Adipocyte (in vitro differentiated cells): Measurements from ENCODE around the gene ZBTB46.
"Not testable (repeated sequence)": the region's sequence is repeated elsewhere in the genome, so short reads cannot be mapped to it uniquely, and the experiment has no call there.

Source experiments
- DNase-seq: peaks from one replicate; pipeline ENCODE4 v3.0.0-alpha.2; 2015; ENCODE audit warnings: low read depth
- H3K27me3 ChIP-seq: replicated peaks from 2 replicates; pipeline ENCODE4 v1.7.0; 2013; ENCODE audit warnings: mild to moderate bottlenecking, low read length, moderate library complexity; ENCODE audit not compliant: control insufficient read depth, insufficient read depth
- H3K36me3 ChIP-seq: 2 replicates; pipeline ENCODE4 v1.7.0; 2013; ENCODE audit warnings: low read length, mild to moderate bottlenecking, moderate library complexity; ENCODE audit not compliant: control insufficient read depth, insufficient read depth, severe bottlenecking
- H3K4me1 ChIP-seq: 2 replicates; pipeline ENCODE4 v1.7.0; 2013; ENCODE audit warnings: mild to moderate bottlenecking, low read length, moderate library complexity; ENCODE audit not compliant: control insufficient read depth, insufficient read depth
- H3K4me3 ChIP-seq: 2 replicates; pipeline ENCODE4 v1.7.0; 2013; ENCODE audit warnings: mild to moderate bottlenecking, low read length, moderate library complexity
- H3K9ac ChIP-seq: 2 replicates; pipeline ENCODE4 v1.7.0; 2013; ENCODE audit warnings: mild to moderate bottlenecking, low read length, moderate library complexity
- H3K9me3 ChIP-seq: 2 replicates; pipeline ENCODE4 v1.7.0; 2013; ENCODE audit warnings: mild to moderate bottlenecking, low read length, moderate library complexity; ENCODE audit not compliant: control insufficient read depth

The ZBTB46 gene

DNA sequence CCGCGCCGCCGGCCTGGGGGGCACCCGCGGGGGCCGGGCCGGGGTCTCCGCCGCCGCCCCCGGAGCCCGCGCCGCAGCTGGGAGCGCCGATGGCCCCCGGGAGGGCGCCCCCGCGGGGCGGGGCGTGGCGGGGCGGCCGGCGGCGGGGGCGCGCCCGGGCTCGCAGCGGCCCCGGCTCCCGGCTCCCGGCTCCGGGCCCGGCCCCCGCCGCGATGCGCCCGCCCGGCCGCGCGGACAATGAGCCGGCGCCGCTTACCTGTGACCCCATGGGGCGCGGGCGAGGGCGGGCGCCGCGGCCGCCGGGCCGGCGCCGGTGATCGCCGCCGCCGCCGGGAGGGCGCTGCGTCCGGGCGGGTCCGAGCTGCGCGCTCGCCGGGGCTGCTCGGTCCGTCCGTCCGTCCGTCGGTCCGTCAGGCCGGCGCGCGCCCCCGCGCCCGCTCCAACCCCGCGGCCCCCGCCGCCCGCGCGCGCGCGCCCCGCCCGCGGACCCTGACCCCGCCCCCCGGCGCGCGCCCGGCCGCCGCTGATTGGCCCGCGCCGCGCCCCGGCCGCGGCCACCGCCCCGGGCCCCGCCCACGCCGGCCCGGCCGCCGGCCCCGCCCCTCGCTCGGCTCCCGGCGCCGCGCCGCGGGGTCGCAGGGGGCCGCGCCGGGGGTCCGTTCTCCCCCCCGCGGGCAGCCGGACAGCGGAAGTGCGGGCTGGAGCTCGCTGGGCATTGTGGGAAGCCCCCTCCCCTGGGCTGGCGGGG lies at the start of gene ZBTB46:
ZBTB46 (minus strand) TSS at position 424 of the 748 bp plus-strand sequence. CDS start 40,507 bp downstream, outside the sequence.
- DNase-seq = peak; percentile 84
- no peaks in the 10 kb centered on the region for H3K36me3 ChIP-seq
- peak within 1 kb of the TSS; percentile 42 for H3K9ac ChIP-seq
- H3K9me3 ChIP-seq = no peaks in the 10 kb centered on the region
- H3K4me1 ChIP-seq = peaks cover 5% of the 10 kb centered on the region
- peak within 1 kb of the TSS; percentile 75 for H3K4me3 ChIP-seq
- peaks cover 23% of the 10 kb centered on the region for H3K27me3 ChIP-seq

DNA sequence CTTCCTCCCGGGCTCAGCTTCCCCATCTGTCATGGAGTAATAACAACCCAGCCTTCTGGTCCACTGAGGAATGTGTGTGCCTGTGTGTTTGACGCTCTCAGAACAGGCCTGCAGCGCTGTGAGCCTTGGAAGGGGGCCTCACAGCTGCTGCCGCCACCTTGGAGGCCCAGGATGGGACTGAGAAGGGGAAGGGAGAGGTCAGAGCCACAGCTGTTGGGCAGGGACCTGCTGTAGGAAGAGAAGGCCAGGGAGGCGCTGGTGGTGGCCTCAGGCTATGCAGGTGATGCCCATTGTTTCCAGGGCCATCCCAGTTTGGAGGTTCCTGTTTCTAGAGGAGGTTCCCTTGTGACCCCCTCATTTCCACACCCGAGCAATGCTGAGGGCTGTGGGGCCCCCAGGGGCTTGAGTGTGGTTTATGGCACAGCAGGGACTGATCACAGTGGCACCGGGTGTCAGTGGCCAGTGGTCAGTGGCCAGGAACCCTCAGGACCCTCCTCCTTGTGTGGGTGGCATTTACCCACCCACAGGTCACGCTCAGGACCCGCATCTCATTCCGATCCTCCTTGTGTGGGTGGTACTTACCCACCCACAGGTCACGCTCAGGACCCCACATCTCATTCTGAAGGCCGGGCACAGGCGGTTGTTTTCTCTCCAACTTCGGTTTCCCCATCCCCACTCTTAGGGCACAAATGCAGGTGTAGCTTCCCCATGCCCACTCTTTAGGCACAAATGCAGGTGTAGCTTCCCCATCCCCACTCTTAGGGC lies 48.0 kb upstream of the ZBTB46 start:
- Histone ChIP-seq H3K9ac (no peak overlapping the region), H3K4me1 (no peaks in the 10 kb centered on the region), H3K9me3 (no peaks in the 10 kb centered on the region), H3K4me3 (no peak overlapping the region), H3K36me3 (peaks cover 80% of the 10 kb centered on the region), H3K27me3 (no peaks in the 10 kb centered on the region)
- DNase-seq = no peak

- peaks cover 6% of the 10 kb centered on the region for H3K4me1 ChIP-seq
- H3K27me3 ChIP-seq = no peaks in the 10 kb centered on the region
- H3K9ac ChIP-seq = no peak overlapping the region
- H3K4me3 ChIP-seq = no peak overlapping the region
- H3K36me3 ChIP-seq = peaks cover 76% of the 10 kb centered on the region
- no peaks in the 10 kb centered on the region for H3K9me3 ChIP-seq
- DNase-seq = no peak
Measured at GRCh38 chr20:63877755-63878470, 46.8 kb upstream of the ZBTB46 start.

DNA sequence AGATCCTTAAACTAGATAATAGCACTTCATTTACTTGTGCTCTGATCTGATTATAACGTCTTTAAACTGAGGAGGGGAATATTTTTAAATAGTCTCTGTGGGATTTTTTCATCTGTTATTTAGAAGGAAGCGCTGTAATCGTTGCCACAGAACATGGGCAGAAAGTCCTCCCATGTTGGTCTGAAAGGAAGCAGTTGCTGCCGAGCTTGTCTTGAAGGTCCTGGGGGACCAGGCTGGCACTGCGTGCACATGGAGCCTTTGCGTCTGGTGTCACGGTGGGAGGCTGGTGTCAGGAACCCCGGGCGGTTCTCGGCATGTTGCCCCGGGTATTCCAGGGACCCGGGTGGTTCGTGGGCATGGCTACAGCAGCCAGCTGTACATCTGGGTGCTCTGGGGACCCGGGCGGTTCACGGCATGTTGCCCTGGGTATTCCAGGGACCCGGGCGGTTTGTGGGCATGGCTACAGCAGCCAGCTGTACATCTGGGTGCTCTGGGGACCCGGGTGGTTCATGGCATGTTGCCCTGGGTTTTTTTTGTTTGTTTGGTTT lies 45.5 kb upstream of the ZBTB46 start:
- H3K4me1 ChIP-seq = peaks cover 6% of the 10 kb centered on the region
- no peak overlapping the region for H3K9ac ChIP-seq
- H3K9me3 ChIP-seq = no peaks in the 10 kb centered on the region
- H3K4me3 ChIP-seq = no peak overlapping the region
- no peak for DNase-seq
- H3K36me3 ChIP-seq = peaks cover 71% of the 10 kb centered on the region
- no peaks in the 10 kb centered on the region for H3K27me3 ChIP-seq

GRCh38 chr20:63874241-63874640 lies 43.2 kb upstream of the ZBTB46 start:
- H3K4me3 ChIP-seq, DNase-seq, H3K27me3 ChIP-seq, H3K9ac ChIP-seq, H3K4me1 ChIP-seq, H3K9me3 ChIP-seq: not testable (repeated sequence)
- H3K36me3 ChIP-seq = peaks cover 80% of the 10 kb centered on the region

- Histone ChIP-seq H3K27me3 (no peaks in the 10 kb centered on the region), H3K4me1 (peaks cover 6% of the 10 kb centered on the region), H3K36me3 (peaks cover 79% of the 10 kb centered on the region), H3K4me3 (no peak overlapping the region), H3K9ac (no peak overlapping the region), H3K9me3 (no peaks in the 10 kb centered on the region)
- DNase-seq = no peak
Measured at GRCh38 chr20:63873477-63873971, 42.5 kb upstream of the ZBTB46 start.

GRCh38 chr20:63868264-63868663 lies 37.2 kb upstream of the ZBTB46 start:
- Histone ChIP-seq H3K36me3 (peaks cover 40% of the 10 kb centered on the region), H3K9me3 (no peaks in the 10 kb centered on the region), H3K9ac (no peak overlapping the region), H3K27me3 (no peaks in the 10 kb centered on the region), H3K4me3 (no peak overlapping the region), H3K4me1 (peaks cover 12% of the 10 kb centered on the region)
- DNase-seq = no peak

DNA sequence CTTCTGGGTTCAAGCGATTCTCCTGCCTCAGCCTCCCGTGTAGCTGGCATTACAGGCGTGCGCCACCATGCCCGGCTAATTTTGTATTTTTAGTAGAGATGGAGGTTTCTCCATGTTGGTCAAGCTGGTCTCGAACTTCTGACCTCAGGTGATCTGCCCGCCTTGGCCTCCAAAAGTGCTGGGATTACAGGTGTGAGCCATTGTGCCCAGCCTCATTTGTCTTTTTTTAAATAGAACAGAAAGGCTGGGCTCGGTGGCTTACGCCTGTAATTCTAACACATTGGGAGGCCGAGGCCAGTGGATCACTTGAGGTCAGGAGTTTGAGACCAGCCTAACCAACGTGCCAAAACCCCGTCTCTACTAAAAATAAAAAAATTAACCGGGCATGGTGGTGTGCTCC lies 36.0 kb upstream of the ZBTB46 start:
- not testable (repeated sequence) for H3K9me3 ChIP-seq, DNase-seq, H3K9ac ChIP-seq, H3K4me3 ChIP-seq, H3K27me3 ChIP-seq
- Histone ChIP-seq H3K4me1 (peaks cover 12% of the 10 kb centered on the region), H3K36me3 (peaks cover 43% of the 10 kb centered on the region)

GRCh38 chr20:63864978-63865640 lies 34.0 kb upstream of the ZBTB46 start, which contains the start of gene TPD52L2:
Gene TPD52L2 (plus strand): TSS chr20:63865270. CDS start chr20:63865366, 96 bp downstream.
- Histone ChIP-seq H3K36me3 (peaks cover 35% of the 10 kb centered on the region), H3K27me3 (no peaks in the 10 kb centered on the region)
- DNase-seq = peak; percentile 99

GRCh38 chr20:63864545-63864977 lies 33.5 kb upstream of the ZBTB46 start:
- peak; percentile 6 for DNase-seq
- Histone ChIP-seq H3K4me1 (peaks cover 12% of the 10 kb centered on the region), H3K9ac (peak overlapping the region; percentile 100), H3K27me3 (no peaks in the 10 kb centered on the region), H3K4me3 (peak overlapping the region; percentile 86), H3K9me3 (no peaks in the 10 kb centered on the region), H3K36me3 (peaks cover 29% of the 10 kb centered on the region)

More at GRCh38 chr20:63864978-63865640, 34.0 kb upstream of the ZBTB46 start, which contains the start of gene TPD52L2:
- Histone ChIP-seq H3K4me1 (peaks cover 12% of the 10 kb centered on the region), H3K4me3 (peak within 1 kb of the TSS; percentile 86), H3K9ac (peak within 1 kb of the TSS; percentile 100), H3K9me3 (no peaks in the 10 kb centered on the region)
